NK-92 (cell line): ENCODE data around the gene RNF40.

ENCODE experiments used
- DNase-seq: peaks from one replicate; lab custom pipeline; 2025; ENCODE audit not compliant: unreplicated experiment; lab: John Stamatoyannopoulos, UW

Gene RNF40

GRCh38 chr16:30761427-30761927, 645 bp upstream of the RNF40 start:
- no peak for DNase-seq

GRCh38 chr16:30762991-30763725, 1.0 kb downstream of the RNF40 start:
- DNase-seq: no peak

- DNase-seq: no peak
These were observed 2.0 kb downstream of the RNF40 start for GRCh38 chr16:30764086-30764485.

- DNase-seq: no peak
These were observed 2.8 kb downstream of the RNF40 start for GRCh38 chr16:30764816-30765465.

DNA sequence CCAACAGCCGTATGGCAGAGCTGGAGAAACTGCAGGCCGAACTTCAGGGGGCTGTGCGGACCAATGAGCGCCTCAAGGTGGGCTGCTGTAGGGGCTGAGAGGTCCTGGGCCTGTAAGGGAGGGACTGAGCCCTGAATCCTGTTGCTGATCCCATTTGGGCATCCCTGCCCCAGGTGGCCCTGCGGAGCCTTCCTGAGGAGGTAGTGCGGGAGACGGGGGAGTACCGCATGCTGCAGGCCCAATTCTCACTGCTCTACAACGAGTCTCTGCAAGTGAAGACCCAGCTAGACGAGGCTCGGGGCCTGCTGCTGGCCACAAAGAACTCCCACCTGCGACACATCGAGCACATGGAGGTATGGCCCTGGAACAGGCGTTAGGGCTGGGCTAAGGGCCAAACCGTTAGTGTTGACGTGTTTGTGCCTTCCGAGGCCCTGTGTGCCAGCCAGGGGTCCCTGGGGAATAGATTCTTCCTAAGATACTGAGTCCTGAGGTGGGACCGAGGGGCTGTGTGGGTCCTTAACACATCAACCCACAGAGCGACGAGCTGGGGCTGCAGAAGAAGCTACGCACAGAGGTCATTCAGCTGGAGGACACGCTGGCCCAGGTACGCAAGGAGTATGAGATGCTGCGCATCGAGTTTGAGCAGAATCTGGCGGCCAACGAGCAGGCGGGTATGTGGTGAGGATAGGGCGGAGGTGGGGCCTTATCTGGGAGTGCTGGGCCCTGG, 4.2 kb downstream of the RNF40 start:
- no peak for DNase-seq

DNA sequence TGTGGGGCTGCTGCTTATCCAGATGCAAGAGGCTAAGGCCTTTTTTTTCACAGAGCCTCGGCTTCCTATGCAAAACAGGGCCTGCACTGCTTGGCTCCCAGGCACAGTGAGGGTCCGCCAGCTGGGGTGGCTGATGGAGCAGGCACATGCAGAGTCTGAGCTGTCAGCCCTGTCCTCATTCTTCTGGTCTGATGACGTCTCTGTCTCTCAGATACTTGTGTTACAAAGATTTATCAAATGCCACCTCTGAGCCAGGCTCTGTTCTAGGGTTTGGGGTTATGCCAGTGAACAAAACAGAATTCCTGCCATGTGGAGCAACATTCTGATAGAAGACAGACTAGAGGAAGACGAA, 4.8 kb downstream of the RNF40 start:
- no peak for DNase-seq

DNA sequence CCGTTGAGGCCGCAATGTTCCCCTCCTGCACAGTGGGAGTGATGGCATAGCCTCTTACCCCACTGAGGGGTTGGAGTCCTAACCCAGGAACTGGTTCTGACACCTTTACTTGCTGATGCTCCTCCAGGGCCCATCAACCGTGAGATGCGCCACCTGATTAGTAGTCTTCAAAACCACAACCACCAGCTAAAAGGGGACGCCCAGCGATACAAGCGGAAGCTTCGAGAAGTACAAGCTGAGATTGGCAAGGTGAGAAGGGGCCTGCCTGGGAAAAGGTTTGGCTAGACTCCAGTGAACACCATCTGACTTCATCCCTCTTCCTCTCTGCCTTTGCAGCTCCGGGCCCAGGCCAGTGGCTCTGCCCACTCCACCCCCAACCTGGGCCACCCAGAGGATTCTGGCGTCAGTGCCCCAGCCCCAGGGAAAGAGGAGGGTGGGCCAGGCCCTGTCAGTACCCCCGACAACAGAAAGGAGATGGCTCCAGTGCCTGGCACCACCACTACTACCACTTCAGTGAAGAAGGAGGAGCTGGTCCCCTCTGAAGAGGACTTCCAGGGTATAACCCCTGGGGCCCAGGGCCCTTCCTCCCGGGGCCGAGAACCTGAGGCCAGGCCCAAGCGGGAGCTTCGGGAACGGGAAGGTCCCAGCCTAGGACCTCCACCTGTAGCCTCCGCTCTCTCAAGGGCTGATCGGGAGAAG, 5.8 kb downstream of the RNF40 start:
- no peak for DNase-seq

GRCh38 chr16:30768583-30769181, 6.6 kb downstream of the RNF40 start:
- no peak for DNase-seq

GRCh38 chr16:30769379-30770089, 7.4 kb downstream of the RNF40 start:
- DNase-seq: no peak

GRCh38 chr16:30771726-30772125, 9.6 kb downstream of the RNF40 start:
- no peak for DNase-seq

DNA sequence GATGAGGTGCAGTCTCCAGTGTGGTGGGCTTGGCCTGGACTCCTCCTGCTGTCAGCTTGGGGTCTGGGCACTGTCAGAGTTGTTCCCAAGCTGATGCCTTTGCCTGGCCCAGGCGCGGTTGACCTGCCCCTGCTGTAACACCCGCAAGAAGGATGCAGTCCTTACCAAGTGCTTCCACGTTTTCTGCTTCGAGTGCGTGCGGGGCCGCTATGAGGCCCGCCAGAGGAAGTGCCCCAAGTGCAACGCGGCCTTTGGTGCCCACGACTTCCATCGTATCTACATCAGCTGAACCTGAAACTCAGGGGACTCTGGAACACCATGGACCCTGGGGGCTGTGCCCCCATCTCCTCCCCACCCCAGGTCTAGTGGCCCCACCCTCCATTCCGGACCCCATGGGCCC, 11.7 kb downstream of the RNF40 start:
- no peak for DNase-seq

DNA sequence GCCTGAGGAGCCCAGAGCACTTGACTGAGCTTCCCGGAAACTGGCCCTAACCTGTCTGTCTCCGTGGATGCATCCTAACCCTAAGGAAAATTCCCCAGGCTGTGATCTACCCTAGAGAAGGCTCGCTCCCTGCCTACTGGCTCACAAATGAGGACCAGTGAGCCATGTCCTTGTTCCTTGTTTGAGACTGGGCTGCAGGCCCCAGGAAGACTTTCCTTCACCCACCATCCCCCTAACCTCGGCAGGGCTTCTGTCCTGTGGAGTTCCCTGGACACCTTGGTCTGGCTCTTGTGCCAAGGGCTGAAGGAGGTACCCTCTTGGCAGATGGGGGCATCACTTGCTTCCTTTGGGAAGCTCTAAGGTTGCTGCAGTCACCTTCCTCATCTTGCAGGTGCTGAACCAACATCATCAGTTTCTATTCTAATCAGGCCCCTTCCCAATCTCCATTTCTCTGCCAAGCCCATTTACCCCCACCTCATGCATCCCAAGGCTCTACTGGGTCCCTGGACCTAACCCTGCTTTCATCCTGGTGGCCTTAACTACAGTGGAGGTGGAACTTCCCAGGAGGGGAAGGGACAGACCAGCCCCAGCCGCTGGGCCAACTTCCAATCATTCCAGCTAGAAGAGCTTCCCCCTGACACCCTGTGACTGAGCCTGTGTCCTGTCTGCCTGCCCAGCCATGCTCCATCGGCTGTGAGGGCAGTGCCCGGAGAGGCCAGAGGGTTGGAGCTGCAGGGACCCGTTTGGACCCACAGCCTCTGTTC, 12.4 kb downstream of the RNF40 start:
- no peak for DNase-seq

- DNase-seq: no peak
These were observed 12.9 kb downstream of the RNF40 start for GRCh38 chr16:30775131-30775391.

- DNase-seq: no peak
These were observed 13.5 kb downstream of the RNF40 start for GRCh38 chr16:30775392-30776188.

GRCh38 chr16:30777591-30778297, 15.6 kb downstream of the RNF40 start:
- DNase-seq: no peak

DNA sequence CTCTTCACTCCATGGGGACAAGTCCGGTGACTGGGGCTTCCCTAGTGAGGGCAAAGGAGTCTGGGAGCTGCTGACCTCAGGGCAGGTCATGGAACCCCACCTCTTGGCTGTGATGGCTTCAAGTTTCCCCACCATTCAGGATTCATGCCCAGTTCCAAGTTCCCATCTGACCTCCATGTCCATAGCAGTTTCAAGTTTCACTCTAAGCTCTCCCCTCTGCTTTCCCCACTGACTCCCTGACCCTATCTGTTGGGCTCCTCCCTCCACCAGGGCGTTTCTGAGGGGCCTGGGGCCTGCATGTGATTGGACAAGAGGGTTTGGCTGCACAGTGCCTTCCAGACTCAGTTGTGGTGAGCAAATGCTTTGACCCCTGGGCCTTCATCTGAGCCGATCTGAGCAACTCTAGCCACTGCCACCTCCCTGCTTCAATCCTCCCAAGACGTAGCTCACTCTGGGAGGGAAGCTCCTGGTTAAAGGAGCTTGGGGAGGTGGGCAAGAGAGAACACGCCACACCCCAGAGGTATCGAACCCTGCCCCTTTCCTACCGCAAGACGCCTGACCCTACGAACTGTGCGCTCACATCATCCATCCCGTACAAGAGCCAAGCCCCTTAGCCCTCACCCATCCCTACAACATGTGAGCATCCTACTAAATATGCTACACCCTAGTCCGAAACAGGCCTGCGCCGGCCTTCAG, 16.6 kb downstream of the RNF40 start:
- DNase-seq: no peak

DNA sequence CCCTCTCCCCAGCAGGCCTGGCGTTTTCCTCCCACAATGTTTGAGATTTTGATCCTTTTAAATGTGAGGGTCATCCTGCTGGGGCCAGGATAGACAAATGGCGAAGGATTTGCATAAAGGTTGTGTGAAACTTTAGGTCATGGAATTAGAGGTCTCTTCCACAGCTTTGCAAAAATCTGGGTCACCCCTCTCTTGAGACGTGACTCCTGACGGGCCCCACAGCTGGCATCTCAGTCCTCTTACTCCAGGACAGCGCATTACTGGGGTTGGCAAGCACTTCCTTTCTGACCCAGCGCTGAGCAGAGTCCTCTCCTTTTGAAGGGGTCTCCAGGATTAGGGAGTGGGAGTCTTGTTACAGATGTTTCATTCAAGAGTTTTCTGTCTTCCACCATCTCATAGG, 17.5 kb downstream of the RNF40 start:
- DNase-seq: no peak

DNA sequence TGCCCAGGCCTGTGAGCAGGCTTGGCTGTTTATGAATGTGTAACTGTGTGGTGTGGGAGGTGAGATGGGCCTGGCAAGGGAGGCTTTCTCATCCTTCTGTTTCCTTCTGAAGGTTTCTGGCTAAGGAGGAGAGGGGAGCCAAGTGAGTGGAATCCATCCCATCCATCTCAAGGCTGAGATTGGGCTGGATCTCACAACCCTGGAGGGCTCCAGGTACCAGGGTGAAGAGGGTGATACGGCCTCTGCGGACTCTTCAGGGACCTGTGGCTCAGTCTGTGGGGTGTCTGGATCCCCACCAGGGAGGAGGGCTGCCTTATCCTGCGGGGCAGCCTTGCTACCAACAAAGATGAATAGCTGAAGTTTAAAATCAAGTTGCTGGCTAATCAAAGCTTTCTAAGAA, 17.9 kb downstream of the RNF40 start:
- DNase-seq: no peak
